OCI-LY1 (cell line): ENCODE results near the gene LRRC32.

ENCODE experiments used
- EZH2 ChIP-seq: fragments of 200-600 bp; sonication (generic), shearing (Covaris generic); IDR thresholded peaks from 2 replicates; pipeline ENCODE4 v1.8.0; 2017; ENCODE audit warnings: borderline replicate concordance, mixed run types, mild to moderate bottlenecking, antibody characterized with exemption, low read length, moderate library complexity, mixed read lengths
- TF ChIP-seq, protein P1 (sequence below): fragments of 200-600 bp; sonication (generic), shearing (Covaris generic); IDR thresholded peaks from 2 replicates; pipeline ENCODE4 v1.5.1; 2017; ENCODE audit warnings: mild to moderate bottlenecking, antibody characterized with exemption, low read length, moderate library complexity, mixed read lengths

- TF ChIP-seq, protein P1, sequence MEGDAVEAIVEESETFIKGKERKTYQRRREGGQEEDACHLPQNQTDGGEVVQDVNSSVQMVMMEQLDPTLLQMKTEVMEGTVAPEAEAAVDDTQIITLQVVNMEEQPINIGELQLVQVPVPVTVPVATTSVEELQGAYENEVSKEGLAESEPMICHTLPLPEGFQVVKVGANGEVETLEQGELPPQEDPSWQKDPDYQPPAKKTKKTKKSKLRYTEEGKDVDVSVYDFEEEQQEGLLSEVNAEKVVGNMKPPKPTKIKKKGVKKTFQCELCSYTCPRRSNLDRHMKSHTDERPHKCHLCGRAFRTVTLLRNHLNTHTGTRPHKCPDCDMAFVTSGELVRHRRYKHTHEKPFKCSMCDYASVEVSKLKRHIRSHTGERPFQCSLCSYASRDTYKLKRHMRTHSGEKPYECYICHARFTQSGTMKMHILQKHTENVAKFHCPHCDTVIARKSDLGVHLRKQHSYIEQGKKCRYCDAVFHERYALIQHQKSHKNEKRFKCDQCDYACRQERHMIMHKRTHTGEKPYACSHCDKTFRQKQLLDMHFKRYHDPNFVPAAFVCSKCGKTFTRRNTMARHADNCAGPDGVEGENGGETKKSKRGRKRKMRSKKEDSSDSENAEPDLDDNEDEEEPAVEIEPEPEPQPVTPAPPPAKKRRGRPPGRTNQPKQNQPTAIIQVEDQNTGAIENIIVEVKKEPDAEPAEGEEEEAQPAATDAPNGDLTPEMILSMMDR, result no peak
- no peak for TF ChIP-seq EZH2
Observed at GRCh38 chr11:76663486-76663810, 7.1 kb downstream of the LRRC32 start.
